Suprapubic skin (tissue), 4 donors: ENCODE measurements around the gene CFLAR.

Experiments used
- POLR2A ChIP-seq, 2 donors: fragments of 450-650 bp; IDR thresholded peaks; one replicate each; pipeline ENCODE4 v1.6.1; 2017; ENCODE audit warnings: antibody characterized with exemption in 2 of 2, mild to moderate bottlenecking in 2 of 2, moderate library complexity in 2 of 2
- POLR2AphosphoS5 ChIP-seq, 3 donors: sonication (generic); formaldehyde crosslinking; IDR thresholded peaks; one replicate each; pipeline ENCODE4 v1.6.1; 2017; ENCODE audit warnings: antibody characterized with exemption in 3 of 3
- TF ChIP-seq, protein P1 (sequence below), 2 donors: fragments of 200-600 bp in 1 of 2; fragments of 450-650 bp in 1 of 2; sonication (generic) in 1 of 2; IDR thresholded peaks; one replicate each; pipeline ENCODE4 v1.5.1; 2016 to 2019; ENCODE audit warnings: antibody characterized with exemption in 2 of 2, mild to moderate bottlenecking in 1 of 2, moderate library complexity in 1 of 2

DNA sequence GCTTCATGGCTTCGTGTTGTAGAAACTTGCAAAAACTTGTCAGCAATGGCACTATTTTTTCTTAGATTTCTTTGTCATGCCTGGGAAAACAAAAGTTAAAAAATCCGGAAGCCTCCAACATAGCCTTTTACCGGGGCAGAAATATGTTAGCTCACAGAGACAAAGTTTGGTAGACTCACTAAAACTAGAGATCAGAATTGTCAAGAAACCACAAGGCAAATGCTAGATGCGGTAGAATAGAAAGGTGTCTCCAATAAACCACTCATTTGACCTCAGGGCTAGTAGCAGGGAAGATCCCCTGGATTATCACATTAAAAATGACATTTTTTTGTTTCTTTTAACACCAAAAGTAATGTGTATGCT is 67.4 kb downstream of the CFLAR start:
- TF ChIP-seq, protein P1, sequence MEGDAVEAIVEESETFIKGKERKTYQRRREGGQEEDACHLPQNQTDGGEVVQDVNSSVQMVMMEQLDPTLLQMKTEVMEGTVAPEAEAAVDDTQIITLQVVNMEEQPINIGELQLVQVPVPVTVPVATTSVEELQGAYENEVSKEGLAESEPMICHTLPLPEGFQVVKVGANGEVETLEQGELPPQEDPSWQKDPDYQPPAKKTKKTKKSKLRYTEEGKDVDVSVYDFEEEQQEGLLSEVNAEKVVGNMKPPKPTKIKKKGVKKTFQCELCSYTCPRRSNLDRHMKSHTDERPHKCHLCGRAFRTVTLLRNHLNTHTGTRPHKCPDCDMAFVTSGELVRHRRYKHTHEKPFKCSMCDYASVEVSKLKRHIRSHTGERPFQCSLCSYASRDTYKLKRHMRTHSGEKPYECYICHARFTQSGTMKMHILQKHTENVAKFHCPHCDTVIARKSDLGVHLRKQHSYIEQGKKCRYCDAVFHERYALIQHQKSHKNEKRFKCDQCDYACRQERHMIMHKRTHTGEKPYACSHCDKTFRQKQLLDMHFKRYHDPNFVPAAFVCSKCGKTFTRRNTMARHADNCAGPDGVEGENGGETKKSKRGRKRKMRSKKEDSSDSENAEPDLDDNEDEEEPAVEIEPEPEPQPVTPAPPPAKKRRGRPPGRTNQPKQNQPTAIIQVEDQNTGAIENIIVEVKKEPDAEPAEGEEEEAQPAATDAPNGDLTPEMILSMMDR (IDR thresholded peaks at IDR 0.05), result no peak
- no peak for TF ChIP-seq POLR2A (IDR thresholded peaks at IDR 0.05)
- no peak for TF ChIP-seq POLR2AphosphoS5 (IDR thresholded peaks at IDR 0.05)
